Hippocampal formation (tissue), 2 donors: Measurements from ENCODE around the gene CKAP2.
"Not testable (repeated sequence)": the region's sequence is repeated elsewhere in the genome, so short reads cannot be mapped to it uniquely, and the experiment has no call there.

Source experiments
- DNase-seq, 2 donors: peaks; one replicate each; lab custom pipeline; 2025; lab: John Stamatoyannopoulos, UW

Gene CKAP2, protein sequence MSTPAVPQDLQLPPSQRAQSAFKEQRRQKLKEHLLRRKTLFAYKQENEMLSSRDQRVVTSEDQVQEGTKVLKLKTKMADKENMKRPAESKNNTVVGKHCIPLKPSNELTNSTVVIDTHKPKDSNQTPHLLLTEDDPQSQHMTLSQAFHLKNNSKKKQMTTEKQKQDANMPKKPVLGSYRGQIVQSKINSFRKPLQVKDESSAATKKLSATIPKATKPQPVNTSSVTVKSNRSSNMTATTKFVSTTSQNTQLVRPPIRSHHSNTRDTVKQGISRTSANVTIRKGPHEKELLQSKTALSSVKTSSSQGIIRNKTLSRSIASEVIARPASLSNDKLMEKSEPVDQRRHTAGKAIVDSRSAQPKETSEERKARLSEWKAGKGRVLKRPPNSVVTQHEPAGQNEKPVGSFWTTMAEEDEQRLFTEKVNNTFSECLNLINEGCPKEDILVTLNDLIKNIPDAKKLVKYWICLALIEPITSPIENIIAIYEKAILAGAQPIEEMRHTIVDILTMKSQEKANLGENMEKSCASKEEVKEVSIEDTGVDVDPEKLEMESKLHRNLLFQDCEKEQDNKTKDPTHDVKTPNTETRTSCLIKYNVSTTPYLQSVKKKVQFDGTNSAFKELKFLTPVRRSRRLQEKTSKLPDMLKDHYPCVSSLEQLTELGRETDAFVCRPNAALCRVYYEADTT

DNA sequence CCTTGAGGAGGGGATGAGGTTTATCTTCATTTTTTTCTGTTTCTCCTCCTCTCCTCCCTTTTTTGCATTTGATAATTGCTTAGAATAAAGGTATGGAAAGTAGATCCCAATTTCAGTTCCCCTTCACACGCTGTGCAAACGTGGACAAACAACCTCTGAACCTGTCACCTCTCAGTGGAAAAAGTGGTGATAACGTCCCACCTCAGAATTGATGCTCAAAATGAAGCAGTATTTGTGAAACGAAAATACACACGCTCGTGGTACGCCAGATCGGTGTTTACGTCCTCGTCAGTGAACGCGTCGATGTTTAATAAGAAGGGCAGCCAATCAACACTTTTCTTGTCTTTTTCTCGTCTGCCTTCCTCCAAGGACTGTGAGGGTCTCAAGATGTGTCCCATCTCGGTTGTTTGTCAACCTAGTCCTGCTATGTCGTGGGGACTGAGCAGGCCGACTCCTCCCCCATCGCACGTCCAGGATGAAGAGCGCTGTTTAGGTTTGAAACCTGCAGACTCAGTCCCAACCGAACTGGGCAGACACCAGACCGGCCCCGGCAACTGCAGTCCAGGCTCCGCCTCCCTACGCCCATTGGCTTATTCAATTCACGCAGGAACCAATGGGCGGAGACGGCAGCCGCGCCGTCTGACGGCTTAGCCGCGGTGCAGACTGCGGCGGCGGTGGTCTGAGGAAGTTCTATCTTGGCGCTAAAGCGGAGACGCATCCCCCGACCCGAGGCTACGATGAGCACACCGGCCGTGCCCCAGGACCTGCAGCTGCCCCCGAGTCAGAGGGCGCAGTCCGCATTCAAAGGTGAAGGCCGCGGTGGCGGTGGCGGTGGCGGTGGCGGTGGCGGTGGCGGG lies at the start of gene CKAP2:
Gene CKAP2, plus strand, starts transcription at position 659 of the 857 bp plus-strand sequence. Its CDS starts 79 bp downstream, at position 738.
- peak; percentile 83 to 87 for DNase-seq

DNA sequence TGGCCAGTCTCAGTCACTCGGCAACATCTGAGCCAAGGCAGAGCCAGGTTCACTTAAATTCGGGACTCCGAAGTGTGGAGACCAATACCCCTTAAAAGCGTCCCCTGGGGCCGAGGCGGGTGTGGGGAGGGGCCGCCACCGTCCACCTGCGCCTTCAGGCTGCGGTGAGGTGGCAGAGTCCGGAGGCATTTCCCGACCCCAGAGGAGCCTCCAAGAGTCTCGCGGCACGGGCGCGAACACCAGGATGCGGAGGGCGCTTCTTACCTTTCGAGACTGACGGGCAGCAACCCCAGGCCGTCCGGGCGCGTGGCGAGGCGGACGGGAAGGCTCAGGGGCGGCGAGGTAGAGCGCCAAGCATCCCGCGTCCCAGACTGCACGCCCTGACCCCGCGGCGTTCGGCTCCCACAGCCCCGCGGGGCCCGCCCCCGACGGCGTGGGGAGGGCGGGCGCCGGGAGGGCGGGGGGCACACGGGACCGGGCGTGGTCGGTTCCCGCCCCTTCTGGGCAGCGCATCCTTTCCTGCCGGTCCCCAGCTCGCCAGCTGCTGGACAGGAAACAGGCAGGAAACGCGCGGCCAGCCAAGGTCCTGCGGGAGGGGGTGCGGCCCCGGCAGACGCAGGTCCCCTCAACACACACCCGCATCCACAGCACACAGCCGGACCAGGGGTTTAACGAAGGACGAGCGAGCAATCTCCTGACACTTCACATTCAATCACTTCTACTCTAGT lies 49.3 kb upstream of the CKAP2 start, which contains the start of gene THSD1:
Gene THSD1, minus strand, starts transcription at position 406 of the 728 bp plus-strand sequence. CDS start 3,572 bp downstream, outside the sequence.
- peak in 1 of 2 donors; percentile 24 for DNase-seq

DNA sequence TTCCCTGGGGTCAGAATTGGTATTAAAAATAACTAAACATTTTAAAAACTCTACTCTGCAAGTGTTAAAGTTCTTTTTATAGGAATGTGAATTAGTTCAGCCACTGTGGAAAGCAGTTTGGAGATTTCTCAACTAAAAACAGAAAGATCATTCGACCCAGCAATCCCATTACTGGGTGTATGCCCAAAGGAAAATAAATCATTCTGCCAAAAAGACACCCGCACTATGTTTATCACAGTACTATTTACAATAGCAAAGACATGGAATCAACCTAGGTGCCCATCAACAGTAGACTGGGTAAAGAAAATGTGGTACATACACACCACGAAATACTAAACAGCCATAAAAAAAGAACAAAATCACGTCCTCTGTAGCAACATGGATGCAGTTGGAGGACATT lies 48.6 kb upstream of the CKAP2 start:
- no peak for DNase-seq

DNA sequence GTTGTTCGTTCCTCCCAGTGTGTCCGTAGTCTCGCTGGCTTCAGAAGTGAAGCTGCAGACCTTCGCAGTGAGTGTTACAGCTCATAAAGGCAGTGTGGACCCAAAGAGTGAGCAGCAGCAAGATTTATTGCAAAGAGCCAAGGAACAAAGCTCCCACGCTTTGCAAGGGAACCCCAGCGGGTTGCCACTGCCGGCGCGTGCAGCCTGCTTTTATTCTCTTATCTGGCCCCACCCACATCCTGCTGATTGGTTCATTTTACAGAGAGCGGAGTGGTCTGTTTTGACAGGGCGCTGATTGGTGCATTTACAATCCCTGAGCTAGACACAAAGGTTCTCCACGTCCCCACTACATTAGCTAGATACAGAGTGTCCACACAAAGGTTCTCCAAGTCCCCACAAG lies 47.8 kb upstream of the CKAP2 start:
- DNase-seq = not testable (repeated sequence)

DNA sequence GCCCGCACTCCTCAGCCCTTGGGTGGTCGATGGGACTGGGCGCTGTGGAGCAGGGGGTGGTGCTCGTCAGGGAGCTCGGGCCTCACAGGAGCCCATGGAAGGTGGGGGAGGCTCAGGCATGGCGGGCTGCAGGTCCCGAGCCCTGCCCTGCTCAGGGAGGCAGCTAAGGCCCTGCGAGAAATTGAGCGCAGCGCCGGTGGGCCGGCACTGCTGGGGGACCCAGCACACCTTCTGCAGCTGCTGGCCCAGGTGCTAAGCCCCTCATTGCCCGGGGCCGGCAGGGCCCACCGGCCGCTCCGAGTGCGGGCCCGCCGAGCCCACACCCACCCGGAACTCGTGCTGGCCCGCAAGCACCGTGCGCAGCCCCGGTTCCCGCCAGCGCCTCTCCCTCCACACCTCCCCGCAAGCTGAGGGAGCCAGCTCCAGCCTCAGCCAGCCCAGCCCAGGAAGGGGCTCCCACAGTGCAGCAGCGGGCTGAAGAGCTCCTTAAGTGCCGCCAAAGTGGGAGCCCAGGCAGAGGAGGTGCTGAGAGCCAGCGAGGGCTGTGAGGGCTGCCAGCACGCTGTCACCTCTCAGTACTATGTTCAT lies 47.1 kb upstream of the CKAP2 start:
- not testable (repeated sequence) for DNase-seq

DNA sequence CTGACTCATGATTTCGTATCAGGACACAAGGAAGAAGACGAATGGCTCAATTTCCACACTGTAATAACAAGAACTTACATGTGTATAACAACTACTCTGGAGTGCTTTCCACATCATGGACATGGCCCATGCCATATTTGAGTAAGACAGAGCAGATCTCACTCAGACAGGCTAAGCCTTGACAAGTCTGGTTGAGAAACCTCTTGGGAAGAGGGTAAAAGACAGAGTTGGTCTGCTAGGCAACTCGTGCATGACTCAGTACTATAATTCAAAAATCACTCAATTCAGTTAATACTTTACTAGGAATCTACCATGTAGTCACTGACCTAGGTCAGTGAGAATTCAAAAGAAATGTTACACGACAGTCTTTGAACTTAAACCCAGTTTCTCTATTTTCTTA lies 43.6 kb upstream of the CKAP2 start:
- DNase-seq = no peak

DNA sequence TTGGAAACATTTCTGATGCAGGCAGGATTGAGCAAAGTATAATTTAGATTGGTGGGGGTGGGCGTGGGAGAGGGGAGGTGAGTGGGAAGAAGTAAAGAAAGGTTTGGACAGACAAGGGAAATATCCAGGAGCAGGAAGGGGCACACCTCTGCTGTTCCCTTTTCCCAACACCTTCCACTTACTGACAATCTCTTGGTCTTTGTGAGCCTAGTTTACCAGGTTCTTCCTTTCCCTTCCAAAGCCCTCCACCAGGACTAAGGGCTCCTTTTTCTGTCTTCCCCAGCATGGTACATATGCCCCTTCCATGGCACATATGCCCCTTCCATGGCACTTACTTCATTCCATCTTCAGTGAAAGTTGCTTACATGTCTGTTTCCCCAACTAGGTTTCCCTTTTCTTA lies 43.1 kb upstream of the CKAP2 start:
- DNase-seq = no peak

DNA sequence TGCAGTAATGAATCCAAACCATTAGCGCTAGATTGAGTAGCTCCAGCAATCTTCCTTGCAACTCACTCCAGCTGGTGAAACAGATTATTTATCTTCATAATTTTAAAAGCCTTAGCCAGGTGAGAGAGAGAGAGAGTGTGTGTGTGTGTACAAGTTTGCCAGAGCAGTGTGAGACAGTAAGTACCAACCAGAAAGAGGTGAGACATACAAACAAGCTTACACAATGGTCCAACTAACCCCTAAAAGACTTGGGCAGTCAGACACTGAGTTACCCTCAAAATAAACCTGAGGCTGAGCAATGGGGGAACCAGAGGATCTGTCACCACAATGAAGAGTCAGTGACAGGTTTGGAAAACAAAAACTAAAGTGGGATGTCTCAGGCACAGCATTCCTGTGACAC lies 41.2 kb upstream of the CKAP2 start:
- DNase-seq = no peak

DNA sequence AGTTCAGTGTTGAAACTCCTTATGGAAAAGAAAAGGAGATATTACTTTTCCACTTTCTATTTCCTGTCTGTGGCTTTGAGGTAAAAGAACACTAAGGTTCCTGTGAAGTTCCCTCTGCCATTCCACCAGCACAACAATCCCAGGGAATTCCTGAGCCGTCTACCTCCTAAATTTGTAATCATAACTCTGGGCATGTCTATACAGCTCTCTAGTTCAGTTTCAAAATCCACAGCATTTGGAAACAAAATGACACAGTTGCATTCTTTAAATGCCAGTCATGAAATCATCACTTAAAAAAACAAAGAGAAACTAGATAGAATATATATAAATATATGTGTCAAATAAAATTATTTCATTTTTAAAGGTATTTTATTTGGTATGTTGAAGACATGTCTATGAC lies 40.3 kb upstream of the CKAP2 start:
- no peak for DNase-seq

DNA sequence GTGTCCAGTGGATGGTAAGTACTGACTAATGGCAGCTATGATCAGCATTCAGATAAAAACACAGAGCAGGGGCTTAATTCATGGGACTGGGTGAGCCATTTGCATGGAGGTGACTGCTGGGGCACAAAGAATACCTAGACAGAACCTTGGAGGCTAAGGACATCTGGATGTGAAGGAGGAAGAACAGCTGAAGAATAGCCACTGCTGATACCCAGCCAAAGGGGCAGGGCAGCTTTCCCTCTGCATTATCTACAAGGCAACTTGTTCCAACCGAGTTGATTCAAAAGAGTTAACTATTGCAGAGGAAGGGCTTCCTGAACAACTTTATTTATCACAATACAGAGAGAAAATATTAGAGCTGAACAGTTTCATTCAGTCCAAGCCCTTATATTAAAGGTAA lies 36.2 kb upstream of the CKAP2 start:
- DNase-seq = no peak

DNA sequence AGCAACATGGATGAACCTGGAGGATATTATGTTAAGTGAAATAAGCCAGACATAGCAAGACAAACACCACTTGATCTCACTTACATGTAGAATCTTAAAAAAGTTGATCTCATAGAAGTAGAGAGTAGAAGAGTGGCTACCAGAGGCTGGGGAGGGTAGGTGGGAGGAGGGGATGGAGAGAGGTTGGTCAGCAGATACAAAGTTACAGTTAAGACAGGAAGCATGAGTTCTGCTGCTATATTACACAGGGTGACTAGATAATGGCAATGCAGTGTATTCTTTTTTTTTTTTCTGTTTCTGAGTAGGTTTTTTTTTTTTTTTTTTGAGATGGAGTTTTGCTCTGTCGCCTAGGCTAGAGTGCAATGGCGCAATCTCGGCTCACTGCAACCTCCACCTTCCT lies 34.1 kb upstream of the CKAP2 start:
- no peak for DNase-seq

DNA sequence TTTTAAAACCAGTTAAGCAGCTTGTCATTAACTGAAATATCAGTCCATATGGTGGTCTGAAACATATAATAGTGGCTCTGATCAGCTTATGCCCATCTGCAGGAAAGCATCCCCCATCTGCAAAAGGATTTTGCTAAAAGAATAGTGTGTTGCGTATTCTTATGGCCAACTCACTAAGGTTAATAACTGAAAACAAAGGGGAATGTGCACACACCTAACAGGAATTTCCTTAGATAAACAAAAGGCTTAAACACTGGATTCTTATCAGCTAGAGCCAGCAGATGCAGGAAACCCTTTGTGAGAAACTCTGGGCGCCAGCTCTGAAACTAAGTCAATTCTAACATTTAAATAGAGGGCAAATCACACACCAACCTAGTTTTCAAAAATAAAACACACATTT lies 27.0 kb upstream of the CKAP2 start:
- no peak for DNase-seq

DNA sequence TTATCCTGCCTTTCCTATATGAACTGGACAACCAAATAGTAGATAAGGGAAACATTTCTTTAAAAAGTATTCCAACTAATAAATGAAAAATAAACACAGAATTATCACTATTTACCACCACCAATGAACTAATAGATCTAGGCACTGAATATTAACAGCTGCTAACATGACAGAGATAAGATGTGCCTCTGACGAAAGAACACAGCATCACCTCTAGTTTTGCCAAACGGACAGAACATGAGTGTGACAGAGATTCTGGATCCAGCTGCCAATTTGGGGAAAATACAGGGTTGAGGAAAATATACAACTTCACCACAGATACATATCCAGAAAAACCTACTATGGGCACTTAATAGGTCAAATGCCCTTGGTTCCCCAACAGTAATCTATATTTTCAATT lies 22.8 kb upstream of the CKAP2 start:
- DNase-seq = no peak

DNA sequence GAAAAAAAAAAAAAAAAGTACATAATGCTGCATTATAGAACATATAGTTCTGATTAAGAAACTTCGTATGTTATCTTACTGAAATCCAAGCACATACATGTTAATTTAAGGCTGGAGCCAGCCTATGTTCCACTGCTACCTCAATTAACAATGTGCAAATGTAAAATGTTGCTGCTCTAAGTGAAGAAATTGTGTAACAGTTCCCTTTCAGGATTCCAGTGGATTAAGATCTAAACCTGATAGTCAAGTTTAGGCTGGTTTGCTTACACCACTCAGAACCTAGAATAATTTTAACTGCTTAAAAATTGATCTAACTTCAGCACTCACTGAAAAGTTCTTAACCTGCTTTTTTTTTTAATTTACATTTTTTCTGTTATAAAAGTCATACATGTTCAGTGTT lies 9.0 kb upstream of the CKAP2 start:
- no peak for DNase-seq

DNA sequence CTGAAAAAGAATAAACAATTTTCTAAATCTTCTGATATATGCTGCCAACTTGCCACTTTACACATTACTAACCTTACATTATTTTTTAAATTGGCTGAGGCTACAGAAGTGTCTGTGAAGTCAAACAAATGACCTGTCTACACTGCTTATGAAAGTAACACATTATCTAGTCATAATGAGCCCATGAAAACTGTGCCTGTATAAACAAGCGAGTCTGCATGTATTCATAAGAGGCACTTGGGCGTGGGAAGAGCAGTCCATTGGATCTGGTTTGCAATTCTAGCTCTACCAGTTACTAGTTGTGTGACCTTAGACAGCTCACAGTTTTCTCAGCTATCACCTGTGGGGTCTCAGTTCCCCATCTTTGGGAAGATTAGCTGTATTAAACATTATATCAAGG lies 7.9 kb upstream of the CKAP2 start:
- DNase-seq = no peak

DNA sequence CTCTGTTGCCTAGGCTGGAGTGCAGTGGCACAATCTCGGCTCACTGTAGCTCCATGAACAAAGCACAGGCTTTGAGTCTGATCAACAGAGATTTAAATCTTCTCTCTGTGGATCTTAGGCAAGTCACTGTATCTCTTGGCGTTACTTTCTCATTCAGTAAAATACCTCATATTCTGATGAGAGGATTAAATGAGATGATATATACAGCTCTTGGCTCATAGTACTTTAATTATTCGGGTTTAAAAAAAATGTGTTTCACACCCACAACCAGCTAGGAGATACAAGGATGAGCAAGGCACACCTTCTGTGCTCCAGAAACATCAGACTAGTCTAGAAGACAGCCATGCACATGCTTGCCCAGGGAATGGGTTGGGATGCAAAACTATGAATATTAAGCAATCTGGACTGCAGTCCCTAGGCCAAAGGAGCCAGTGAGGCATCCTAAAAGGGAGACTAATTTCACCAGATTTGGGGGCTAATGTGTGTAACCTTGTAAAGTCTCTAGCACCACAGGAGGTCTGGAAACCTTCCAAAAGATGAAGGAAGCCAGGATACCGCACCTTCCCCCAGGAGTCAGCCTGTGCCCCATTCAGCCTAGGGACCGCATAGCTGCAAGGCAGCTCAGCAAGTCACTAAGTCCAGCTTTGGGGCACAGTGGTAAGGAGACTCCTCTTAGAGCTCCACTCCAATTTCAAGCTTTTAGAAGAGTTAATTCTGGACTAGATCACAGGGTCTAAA lies 7.3 kb upstream of the CKAP2 start:
- DNase-seq = no peak

DNA sequence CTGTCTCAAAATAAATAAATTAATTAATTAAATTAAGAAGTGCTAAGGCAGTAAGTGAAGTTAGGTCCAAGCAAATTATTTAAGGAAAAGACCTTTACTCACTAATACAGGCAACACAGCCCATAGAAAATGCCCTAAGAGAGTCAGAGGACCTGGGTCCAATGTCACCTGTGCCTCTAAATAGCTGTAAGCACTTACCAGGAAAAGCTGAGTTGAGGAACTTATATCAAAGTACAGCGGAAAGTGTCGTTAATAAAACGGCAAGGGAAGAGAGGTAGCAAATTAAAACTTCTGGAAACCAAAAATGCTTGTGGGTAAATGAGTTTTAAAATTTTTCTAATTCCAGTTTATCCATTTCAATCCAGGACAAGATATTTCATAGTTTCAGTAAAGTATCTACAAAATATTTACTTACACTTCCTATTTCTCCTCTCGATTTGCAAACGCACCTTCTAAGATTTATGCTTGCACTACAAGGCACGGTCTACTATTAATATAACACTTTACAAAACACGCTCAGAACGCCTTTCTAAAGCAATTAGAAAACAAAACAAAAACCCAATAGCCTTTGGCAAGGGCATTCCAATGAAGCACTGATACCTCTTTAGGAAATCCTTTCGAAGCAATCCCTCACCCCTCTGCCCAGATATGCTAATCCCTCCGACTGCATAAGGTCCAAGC lies 5.8 kb upstream of the CKAP2 start:
- no peak for DNase-seq

DNA sequence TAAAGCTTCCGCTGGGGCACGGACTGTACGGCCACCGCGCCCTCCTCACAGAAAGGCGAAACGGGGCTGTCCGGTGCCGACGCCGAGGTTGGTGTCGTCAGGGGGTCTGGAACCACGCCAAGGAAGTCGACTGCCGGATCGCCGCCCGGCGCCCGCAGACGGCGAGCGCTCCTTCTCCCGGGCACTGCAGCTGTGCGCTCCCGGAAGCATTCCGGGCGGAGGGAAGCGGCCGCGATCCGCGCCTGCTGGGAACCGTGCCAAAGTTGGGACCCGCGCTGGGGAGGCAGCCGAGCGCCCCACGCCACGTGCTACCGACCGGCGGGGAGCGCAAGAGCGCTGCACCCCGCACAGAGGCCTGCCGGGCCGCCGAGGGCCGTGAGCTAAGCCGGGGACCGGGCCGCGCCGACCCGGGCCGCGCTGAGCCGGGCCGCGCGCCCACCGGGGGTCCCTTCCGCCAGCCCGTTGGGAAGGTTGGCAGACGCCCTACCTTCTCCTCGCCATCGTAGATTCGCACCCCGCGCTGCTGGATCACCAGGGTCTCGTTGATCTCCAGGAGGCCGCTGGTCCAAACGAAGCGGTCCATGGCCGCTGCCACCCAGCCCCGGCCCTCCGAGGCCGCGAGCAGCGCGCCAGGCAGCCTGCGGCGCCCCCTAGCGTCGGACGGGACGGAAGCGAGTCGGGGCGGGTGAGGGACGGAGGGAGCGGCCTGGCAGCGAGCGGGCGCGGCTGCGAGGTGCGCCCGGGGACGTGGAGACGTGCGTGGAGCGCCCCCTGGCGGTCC lies 5.1 kb upstream of the CKAP2 start, which contains the start of gene VPS36:
Gene VPS36, minus strand, starts transcription at position 623 of the 781 bp plus-strand sequence. Its CDS starts 40 bp downstream, at position 583.
- DNase-seq = peak; percentile 92 to 97

DNA sequence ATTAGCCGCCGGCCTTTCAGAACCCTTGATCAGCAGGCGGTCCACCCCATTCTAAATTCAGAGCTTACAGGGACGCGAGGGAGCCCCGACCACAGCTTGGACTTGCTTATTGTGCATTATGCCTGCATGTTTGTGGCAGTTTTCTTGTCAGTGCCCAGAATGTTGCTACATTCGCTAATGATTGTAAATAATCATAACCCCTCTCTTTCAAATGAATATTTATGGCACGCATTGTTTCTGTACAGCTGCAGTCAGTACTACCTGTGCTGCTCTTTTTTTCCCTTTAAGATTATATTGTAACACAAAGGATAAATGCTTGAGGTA lies 4.5 kb upstream of the CKAP2 start:
- DNase-seq = no peak
